BJ (cell line): ENCODE results near the gene STK38. TPM values are rescaled to one million over a fixed set of nuclear protein-coding genes. Genes with fewer than 3 reads are reported as not detected.
A peak's percentile ranks its signal among the peaks of the same experiment; 100 is the strongest.

Experiments
- CTCF ChIA-PET: fragments of 350-600 bp; formaldehyde crosslinking; extraction: SDS; loops from one replicate; lab custom pipeline; 2021; ENCODE audit warnings: antibody characterized with exemption, inconsistent platforms; lab: Yijun Ruan, JAX
- POLR2A ChIA-PET: fragments of 300-600 bp; sonication (Branson Sonifier 250); formaldehyde crosslinking; extraction: SDS; loops from one replicate; lab custom pipeline; 2021; ENCODE audit warnings: antibody characterized with exemption; lab: Charles Lee
- DNase-seq: peaks from one replicate; pipeline ENCODE4 v3.0.0-alpha.2; 2011; ENCODE audit warnings: low read depth
- H3K27me3 ChIP-seq: 2 replicates; pipeline ENCODE4 v1.6.0; 2011; ENCODE audit warnings: low read length; ENCODE audit not compliant: control insufficient read depth, insufficient read depth
- H3K36me3 ChIP-seq: 2 replicates; pipeline ENCODE4 v1.5.1; 2011; ENCODE audit warnings: low read length; ENCODE audit not compliant: control insufficient read depth, insufficient read depth
- H3K4me3 ChIP-seq: 2 replicates; pipeline ENCODE4 v1.5.1; 2011; ENCODE audit warnings: low read depth, mild to moderate bottlenecking, control low read depth, low read length
- CTCF ChIP-seq: IDR thresholded peaks from 2 replicates; pipeline ENCODE4 v1.5.1; 2011; ENCODE audit warnings: low read depth, mild to moderate bottlenecking, control low read depth, inconsistent platforms, low read length, moderate library complexity; ENCODE audit not compliant: insufficient read depth
- polyA plus RNA-seq: library from polyadenylated mRNA; depleted of rRNA; stranded (reverse); fragments of >200 nt; gene quantifications from 2 replicates; pipeline ENCODE4 v1.2.3, GENCODE V29; 2011

STK38 gene
- polyA plus RNA-seq, 1 experiment, result 22.1 TPM

GRCh38 chr6:36555750-36556252, 8.5 kb upstream of the STK38 start:
- ChIA-PET POLR2A (no interaction called here), CTCF (no interaction called here)

GRCh38 chr6:36550473-36551000, 3.3 kb upstream of the STK38 start:
- no peak overlapping the region for H3K4me3 ChIP-seq
- ChIA-PET CTCF (no interaction called here), POLR2A (no interaction called here)
- no peaks in the 10 kb centered on the region for H3K27me3 ChIP-seq
- no peak for DNase-seq
- no peak for TF ChIP-seq CTCF
- no peaks in the 10 kb centered on the region for H3K36me3 ChIP-seq

More at GRCh38 chr6:36555750-36556252, 8.5 kb upstream of the STK38 start:
- Histone ChIP-seq H3K36me3 (no peaks in the 10 kb centered on the region), H3K27me3 (no peaks in the 10 kb centered on the region), H3K4me3 (no peak overlapping the region)
- DNase-seq, result no peak
- no peak for TF ChIP-seq CTCF

GRCh38 chr6:36548401-36548743, 1.1 kb upstream of the STK38 start:
- Histone ChIP-seq H3K4me3 (no peak overlapping the region), H3K27me3 (no peaks in the 10 kb centered on the region), H3K36me3 (no peaks in the 10 kb centered on the region)
- no peak for TF ChIP-seq CTCF
- CTCF ChIA-PET, result interaction anchor here (0.9 to 1.4 kb wide), 2 partner anchors 31 to 106 kb away, joined by 3 to 4 read pairs; no protein-coding TSS in a partner anchor
- POLR2A ChIA-PET, result no interaction called here
- no peak for DNase-seq

- CTCF ChIA-PET, result interaction anchor here (1.4 kb wide), 1 partner anchor 32 kb away, joined by 4 read pairs; no protein-coding TSS in a partner anchor
- no peaks in the 10 kb centered on the region for H3K27me3 ChIP-seq
- DNase-seq, result no peak
- no peak overlapping the region; the same call in none of the 2 replicates for H3K4me3 ChIP-seq
- POLR2A ChIA-PET, result no interaction called here
- H3K36me3 ChIP-seq, result no peaks in the 10 kb centered on the region
- TF ChIP-seq CTCF, result no peak
Measured at GRCh38 chr6:36547646-36548400, 544 bp upstream of the STK38 start.

GRCh38 chr6:36546308-36546919, 865 bp downstream of the STK38 start:
- ChIA-PET POLR2A (no interaction called here), CTCF (interaction anchor here (1.0 to 1.1 kb wide), 2 partner anchors 17 to 189 kb away, joined by 3 read pairs; no protein-coding TSS in a partner anchor)
- H3K36me3 ChIP-seq, result no peaks in the 10 kb centered on the region
- no peak for DNase-seq
- no peaks in the 10 kb centered on the region for H3K27me3 ChIP-seq
- TF ChIP-seq CTCF, result no peak
- peak overlapping the region; percentile 99 for H3K4me3 ChIP-seq
